NCI-H2227 (cell line): ENCODE results near the gene NBPF26.
"Not testable (repeated sequence)": the region's sequence is repeated elsewhere in the genome, so short reads cannot be mapped to it uniquely, and the experiment has no call there.

Source experiments
- DNase-seq: peaks from one replicate; lab custom pipeline; 2025; ENCODE audit not compliant: unreplicated experiment; lab: John Stamatoyannopoulos, UW

The NBPF26 gene

DNA sequence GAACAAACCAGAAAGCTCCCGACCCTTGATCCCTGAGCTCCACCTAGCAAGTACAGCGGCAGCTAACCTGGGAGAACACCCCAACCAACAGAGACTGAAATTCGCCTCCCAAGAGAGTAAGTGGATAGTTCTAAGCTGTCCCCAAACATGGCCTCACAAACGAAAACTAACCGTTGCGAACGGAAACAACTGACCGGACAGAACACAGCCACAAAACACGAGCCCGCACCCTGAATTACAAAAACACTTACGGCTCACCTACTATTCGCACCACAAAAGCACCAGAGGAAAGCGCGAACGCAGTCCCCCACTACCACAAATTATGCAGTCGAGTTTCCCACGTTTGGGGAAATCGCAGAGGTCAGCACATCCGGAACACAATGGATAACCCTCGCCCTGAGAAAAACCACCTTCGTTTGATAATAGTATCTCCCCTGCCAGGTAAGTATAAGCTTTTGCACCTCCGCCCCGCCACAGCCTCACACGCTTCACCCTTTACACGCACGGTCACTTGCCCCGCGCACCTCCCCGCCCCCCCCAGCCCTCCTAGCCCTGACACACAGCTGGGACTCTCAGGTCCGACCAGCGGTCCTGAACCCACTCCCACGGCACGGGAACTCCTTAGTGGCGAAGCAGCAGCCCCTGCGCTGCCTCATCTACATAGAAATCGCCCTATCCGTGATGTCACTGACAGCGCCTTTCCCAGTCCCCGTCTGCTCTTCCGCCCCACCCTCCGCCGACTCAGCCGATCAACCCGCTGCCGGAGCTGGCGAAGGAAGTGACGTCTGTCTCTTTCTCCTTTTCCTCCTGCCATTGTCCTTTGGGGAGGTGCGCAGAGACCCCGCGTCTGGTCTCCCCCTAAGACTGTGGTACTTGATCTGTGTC is 127.0 kb downstream of the NBPF26 start:
- DNase-seq, result peak; percentile 90

DNA sequence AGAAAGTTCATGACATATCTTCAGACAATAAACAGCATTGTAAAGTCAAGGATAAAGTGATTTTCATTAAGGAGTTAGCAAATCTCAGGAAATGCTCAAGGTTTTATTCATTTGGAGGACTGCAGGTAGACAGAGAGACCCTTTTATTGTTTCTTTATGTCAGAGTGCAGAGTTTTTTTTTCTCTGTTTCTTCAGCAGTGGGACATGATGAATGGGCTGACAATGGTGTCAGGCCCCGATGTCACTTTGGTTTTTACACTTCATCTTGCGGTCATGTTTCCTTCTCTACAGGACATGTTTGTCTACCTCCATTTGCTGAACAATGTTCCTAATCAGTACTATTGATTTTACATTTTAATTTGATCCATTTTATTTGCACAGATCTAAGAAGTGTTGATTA is 134.4 kb downstream of the NBPF26 start:
- not testable (repeated sequence) for DNase-seq

DNA sequence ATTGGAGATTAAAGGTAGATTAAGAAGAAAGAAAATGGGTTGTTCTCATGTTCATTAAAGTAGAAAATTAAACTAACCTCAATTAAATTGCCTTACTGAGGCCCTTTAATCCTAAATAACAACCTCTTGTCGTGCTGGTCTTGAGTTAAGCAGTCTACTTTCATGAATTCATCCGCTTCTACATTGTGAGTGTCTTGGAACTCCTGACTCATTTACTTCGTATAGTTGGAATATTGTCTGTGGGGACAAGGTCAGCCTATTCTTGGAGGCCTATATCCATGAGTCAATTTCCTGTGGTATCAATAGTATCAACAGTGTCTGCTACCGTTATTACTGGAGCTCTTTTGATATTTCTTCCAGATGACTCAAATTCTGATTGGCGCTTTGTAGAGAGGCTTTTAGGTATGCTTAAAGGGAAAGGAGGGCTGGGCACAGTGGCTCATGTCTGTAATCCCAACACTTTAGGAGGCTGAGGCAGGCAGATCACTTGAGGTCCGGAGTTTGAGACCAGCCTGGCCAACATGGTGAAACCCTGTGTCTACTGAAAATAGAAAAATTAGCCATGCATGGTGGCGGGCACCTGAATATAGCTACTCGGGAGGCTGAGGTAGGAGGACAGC is 136.0 kb downstream of the NBPF26 start:
- DNase-seq, result not testable (repeated sequence)

DNA sequence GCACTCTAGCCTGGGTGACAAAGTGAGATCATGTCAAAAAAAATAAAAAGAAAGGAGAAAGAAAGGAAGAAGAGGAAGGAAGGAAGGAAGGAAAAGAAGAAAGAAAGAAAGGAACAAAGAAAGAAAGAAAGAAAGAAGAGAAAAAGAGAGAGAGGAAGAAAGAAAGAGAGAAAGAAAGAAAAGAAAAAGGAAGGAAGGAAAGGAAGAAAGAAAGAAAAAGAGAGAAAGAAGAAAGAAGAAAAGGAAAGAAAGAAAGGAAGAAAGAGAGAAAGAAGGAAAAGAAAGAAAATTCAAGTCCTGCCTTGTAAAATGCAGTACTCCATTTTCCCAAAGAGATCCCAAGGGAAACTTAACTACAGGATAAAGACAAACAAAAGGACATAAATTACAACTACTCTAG is 154.5 kb downstream of the NBPF26 start:
- not testable (repeated sequence) for DNase-seq

DNA sequence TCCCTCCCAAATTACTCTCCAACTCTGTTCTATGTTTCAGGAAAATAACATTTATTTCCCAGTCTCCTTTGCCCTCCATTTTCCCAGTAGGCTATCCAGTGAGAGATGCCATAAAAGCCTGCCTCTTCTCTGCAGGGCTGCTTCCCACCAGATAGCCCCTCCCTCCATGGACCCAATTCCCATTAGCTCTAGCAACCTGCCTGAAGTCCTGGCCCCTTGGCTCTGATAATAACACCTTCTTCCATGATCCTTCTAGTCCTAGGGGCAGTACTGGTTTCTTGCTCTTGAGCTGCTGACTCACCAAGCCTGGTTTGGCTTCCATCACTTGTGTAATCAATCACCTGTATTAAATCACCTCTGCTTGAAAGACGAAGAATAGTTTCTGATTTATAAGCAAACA is 156.3 kb downstream of the NBPF26 start:
- not testable (repeated sequence) for DNase-seq

DNA sequence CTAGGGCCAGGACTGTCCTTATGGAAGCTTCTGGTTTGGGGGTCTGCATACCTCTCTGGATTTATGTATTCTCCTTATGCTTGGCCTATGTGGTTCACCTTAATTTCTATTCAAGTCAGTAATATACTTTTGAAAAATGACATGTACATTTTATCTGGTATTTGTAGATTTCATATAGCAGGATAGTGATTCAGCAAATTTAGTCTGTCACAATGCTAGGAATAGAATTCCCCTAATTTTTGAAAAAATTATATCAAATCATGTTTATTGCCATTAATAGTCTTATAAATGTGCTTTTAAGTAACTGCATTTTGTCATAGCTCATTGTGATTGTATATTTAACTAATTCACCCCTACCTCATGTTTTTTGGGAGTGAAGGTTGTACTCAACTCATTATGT is 158.2 kb downstream of the NBPF26 start:
- DNase-seq, result not testable (repeated sequence)
